K562 (cell line): ENCODE data around the gene CGNL1. TPM values are rescaled to one million over a fixed set of nuclear protein-coding genes. Genes with fewer than 3 reads are reported as not detected.

ENCODE experiments used
- ATAC-seq: fragments of 200-7000 bp; cut with Tn5 transposase; 3 replicates; pipeline ENCODE4 v1.9.1; 2020; ENCODE audit warnings: moderate library complexity
- BruUV-seq: library from RNA; stranded (reverse); fragments of 400-500 nt; replicated peaks from 2 replicates; lab custom pipeline; 2021; lab: Mats Ljungman, UMichigan
- CTCF ChIA-PET: fragments of 300-600 bp; formaldehyde crosslinking; extraction: SDS; loops from one replicate; lab custom pipeline; 2021; ENCODE audit warnings: low intra/inter-chr PET ratio; lab: Yijun Ruan, JAX
- POLR2A ChIA-PET: fragments of 300-600, 350-650 bp; sonication (Branson Sonifier 250); formaldehyde crosslinking; extraction: SDS; loops from one replicate; lab custom pipeline; 2021; ENCODE audit warnings: antibody characterized with exemption, inconsistent platforms; lab: Yijun Ruan, JAX
- DNase-seq, 4 experiments: peaks; one replicate each; pipeline versions ENCODE4 v3.0.0 to v3.0.0-alpha.2; 2011 to 2018; ENCODE audit warnings: low spot score in 3 of 4, mixed read lengths in 3 of 4; ENCODE audit errors: extremely low read depth in 1 of 4
- FAIRE-seq: peaks from 2 replicates; lab custom pipeline; 2011; peaks lifted over from hg19 to GRCh38; lab: Jason Lieb, UNC
- H2AFZ ChIP-seq: 2 replicates; pipeline ENCODE4 v1.6.0; 2011; ENCODE audit warnings: low read depth, low read length, control low read depth, inconsistent platforms
- H3K27ac ChIP-seq: fragments of 200-600 bp; 3 replicates; pipeline ENCODE4 v1.8.0; 2011; ENCODE audit warnings: low read depth, mild to moderate bottlenecking, control low read depth, inconsistent platforms, low read length, moderate library complexity, mixed read lengths; ENCODE audit errors: extremely low read depth
- H3K27me3 ChIP-seq, 2 experiments: fragments of 300-600 bp in 1 of 2; 2 replicates in 1 of 2; 3 replicates in 1 of 2; pipeline versions ENCODE4 v1.6.0 to v1.8.0; 2011; ENCODE audit warnings: inconsistent platforms in 2 of 2, low read length in 2 of 2, mild to moderate bottlenecking in 1 of 2, mixed read lengths in 1 of 2, moderate library complexity in 1 of 2; ENCODE audit not compliant: control insufficient read depth in 2 of 2, insufficient read depth in 2 of 2
- H3K36me3 ChIP-seq: fragments of 300-600 bp; 3 replicates; pipeline ENCODE4 v1.8.0; 2011; ENCODE audit warnings: mild to moderate bottlenecking, low read length, inconsistent platforms; ENCODE audit not compliant: control insufficient read depth, insufficient read depth
- H3K4me1 ChIP-seq, 2 experiments: fragments of 200-600 bp in 1 of 2; replicated peaks in 1 of 2; 2 replicates in 1 of 2; 3 replicates in 1 of 2; pipeline versions ENCODE4 v1.5.1 to v1.8.0; 2011; ENCODE audit warnings: inconsistent platforms in 2 of 2, low read length in 2 of 2, mild to moderate bottlenecking in 1 of 2, mixed read lengths in 1 of 2, moderate library complexity in 1 of 2; ENCODE audit not compliant: control insufficient read depth in 2 of 2, insufficient read depth in 2 of 2
- H3K4me2 ChIP-seq: 2 replicates; pipeline ENCODE4 v1.6.1; 2011; ENCODE audit warnings: low read length, control low read depth, inconsistent platforms, mixed read lengths; ENCODE audit not compliant: insufficient read depth
- H3K4me3 ChIP-seq: fragments of 200-600 bp; sonication (generic), shearing (Covaris generic); 2 replicates; pipeline ENCODE4 v1.5.1; 2016; ENCODE audit warnings: control low read depth, inconsistent platforms
- H3K79me2 ChIP-seq: fragments of 200-600 bp; 3 replicates; pipeline ENCODE4 v1.8.0; 2011; ENCODE audit warnings: low read length, inconsistent platforms; ENCODE audit not compliant: control insufficient read depth, insufficient read depth
- H3K9ac ChIP-seq, 2 experiments: 2 replicates each; pipeline versions ENCODE4 v1.6.0 to v1.6.1; 2011; ENCODE audit warnings: low read depth in 2 of 2, low read length in 2 of 2, control low read depth in 1 of 2, inconsistent platforms in 1 of 2, mild to moderate bottlenecking in 1 of 2, mixed read lengths in 1 of 2; ENCODE audit not compliant: insufficient read depth in 1 of 2
- H3K9me1 ChIP-seq: one replicate; pipeline ENCODE4 v1.6.0; 2011; ENCODE audit warnings: inconsistent platforms, mild to moderate bottlenecking, low read length, moderate library complexity; ENCODE audit not compliant: control insufficient read depth, insufficient read depth
- H3K9me3 ChIP-seq: replicated peaks from 2 replicates; pipeline ENCODE4 v1.5.1; 2011; ENCODE audit warnings: low read depth, low read length, inconsistent platforms; ENCODE audit not compliant: control insufficient read depth, insufficient read depth
- H4K20me1 ChIP-seq: replicated peaks from 2 replicates; pipeline ENCODE4 v1.6.1; 2011; ENCODE audit warnings: low read length, inconsistent platforms, mixed read lengths; ENCODE audit not compliant: control insufficient read depth, insufficient read depth
- CREM ChIP-seq: IDR thresholded peaks from 2 replicates; pipeline ENCODE4 v1.6.1; 2014; ENCODE audit warnings: antibody characterized with exemption, low read depth
- NR2C2 ChIP-seq, 2 experiments: fragments of 200-800 bp in 1 of 2; sonication (Bioruptor generic) in 1 of 2; sonication (generic) in 1 of 2; formaldehyde crosslinking in 1 of 2; IDR thresholded peaks; 2 replicates each; pipeline versions ENCODE4 v1.6.1 to v1.8.0; 2016 to 2022; ENCODE audit warnings: mild to moderate bottlenecking in 1 of 2, missing compliant biosample characterization in 1 of 2, missing genetic modification characterization in 1 of 2, missing genetic modification reagents in 1 of 2
- POLR2A ChIP-seq: fragments of 450-650 bp; conservative IDR thresholded peaks from 2 replicates; pipeline ENCODE4 v1.6.1; 2016
- PURB ChIP-seq: sonication (generic); formaldehyde crosslinking; IDR thresholded peaks from 2 replicates; pipeline ENCODE4 v1.9.0; 2021; ENCODE audit warnings: low read depth, mild to moderate bottlenecking, missing genetic modification reagents
- RBFOX2 ChIP-seq: fragments of 200-400 bp; formaldehyde crosslinking; IDR thresholded peaks from 2 replicates; pipeline ENCODE4 v1.6.1; 2017; ENCODE audit warnings: low read depth, mild to moderate bottlenecking, low read length, moderate library complexity
- RCOR1 ChIP-seq, 2 experiments: IDR thresholded peaks; 2 replicates each; pipeline ENCODE4 v1.6.1; 2012; ENCODE audit warnings: low read depth in 2 of 2, low read length in 2 of 2, borderline replicate concordance in 1 of 2, improper control_type of control experiment in 1 of 2
- TBP ChIP-seq: optimal IDR thresholded peaks from 2 replicates; pipeline ENCODE3; 2011; ENCODE audit warnings: low read depth, low read length, improper control_type of control experiment
- ZNF717 ChIP-seq: fragments of 250-450 bp; sonication (Bioruptor Pico); IDR thresholded peaks from 2 replicates; pipeline ENCODE4 v1.5.0; 2021
- WGBS: fragments of 100-300 bp; shearing (Covaris generic); methylation state at CpG from one replicate; pipeline ENCODE4 v1.1.6; 2016; ENCODE audit warnings: low coverage, mixed read lengths; ENCODE audit not compliant: insufficient coverage; ENCODE audit errors: missing lambda C conversion rate; 5-methylcytosine and 5-hydroxymethylcytosine counted together
- in situ Hi-C: fragments of 300-500 bp; cut with MboI; formaldehyde crosslinking; loops from 4 replicates; pipeline ENCODE4 v1.15.0; 2018; ENCODE audit warnings: inconsistent platforms, mixed read lengths
- intact Hi-C: fragments of 100-400 bp; cut with micrococcal nuclease; formaldehyde crosslinking; loops from 2 replicates; pipeline ENCODE4 v1.14.2; 2022
- polyA plus RNA-seq, 8 experiments: library from polyadenylated mRNA; depleted of rRNA in 4 of 8; stranded (reverse) in 5 of 8; unstranded in 3 of 8; fragments of >200 nt; fragmentation: Nextera tagmentation in 2 of 8; fragmentation: Illumina TruSeq in 1 of 8; extraction: Ambion mirVana in 2 of 8; extraction: Trizol in 1 of 8; gene quantifications; 2 replicates each; pipeline versions ENCODE4 v1.2.1 to v1.2.3, GENCODE V29; 2011 to 2014; ENCODE audit warnings: inconsistent platforms in 1 of 8, missing spikeins in 1 of 8
- total RNA-seq, 7 experiments: library from RNA; depleted of rRNA in 6 of 7; stranded (reverse); fragments of >200 nt in 6 of 7; fragmentation: Illumina TruSeq in 2 of 7; extraction: Trizol in 2 of 7; gene quantifications; 2 replicates each; pipeline versions ENCODE4 v1.2.1 to v1.2.3, GENCODE V29; 2011 to 2021; ENCODE audit warnings: low replicate concordance in 1 of 7
- TF ChIP-seq, protein P1 (sequence below), 3 experiments: IDR thresholded peaks in 2 of 3; conservative IDR thresholded peaks in 1 of 3; 2 replicates each; pipeline ENCODE4 v1.5.1; 2011 to 2012; ENCODE audit warnings: low read length in 3 of 3, mild to moderate bottlenecking in 3 of 3, control low read depth in 2 of 3, improper control_type of control experiment in 1 of 3, inconsistent platforms in 1 of 3, low read depth in 1 of 3, mixed read lengths in 1 of 3, moderate library complexity in 1 of 3; ENCODE audit not compliant: insufficient read depth in 2 of 3
- TF ChIP-seq, protein P2 (sequence below): sonication (generic); formaldehyde crosslinking; IDR thresholded peaks from 2 replicates; pipeline ENCODE4 v1.8.0; 2022; ENCODE audit warnings: mild to moderate bottlenecking, missing genetic modification reagents

Gene CGNL1
- total and polyA plus RNA-seq, 9 of the 15 experiments (the other 6 are each of a cell fraction or from before 2014, with no cell fraction given): 0.01 to 0.07 TPM; not detected in 7

DNA sequence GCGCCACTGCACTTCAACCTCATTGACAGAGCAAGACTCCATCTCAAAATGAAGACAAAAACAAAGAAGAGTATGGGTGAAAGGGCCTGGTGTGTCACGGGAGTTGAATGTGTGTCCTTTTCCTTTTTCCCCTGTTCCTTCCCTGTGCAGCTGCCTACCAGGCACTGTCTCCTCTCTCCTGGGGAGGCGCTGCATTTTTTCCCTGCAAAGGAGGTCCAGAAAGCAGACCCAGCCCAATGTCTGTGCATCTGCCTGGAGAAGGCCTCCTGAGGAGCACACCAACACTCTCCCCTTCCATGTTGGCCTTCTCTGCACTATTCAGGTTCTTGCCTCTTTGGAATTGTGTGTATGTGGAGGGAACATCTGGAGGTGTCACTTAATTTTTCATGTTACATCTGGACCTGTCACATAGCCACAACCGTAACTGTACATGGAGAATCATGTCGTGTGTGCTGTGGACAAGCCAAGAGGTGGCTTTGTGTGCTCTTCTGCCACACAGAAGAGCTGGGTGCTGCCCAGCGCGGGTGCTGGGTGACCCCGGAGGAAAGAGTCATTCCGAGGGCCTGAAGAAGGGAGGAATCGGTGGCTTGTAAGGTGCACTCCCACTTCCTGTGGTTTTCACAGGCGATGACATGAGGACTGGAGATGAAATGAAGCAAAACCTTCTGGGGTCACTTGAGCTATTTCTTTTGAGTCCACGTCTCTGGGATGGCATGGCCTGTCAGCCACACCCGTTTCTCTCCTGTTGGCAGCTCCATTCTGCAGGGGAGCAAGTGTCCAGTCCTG lies 46.5 kb upstream of the CGNL1 start (continued):
- TF ChIP-seq, protein P1, sequence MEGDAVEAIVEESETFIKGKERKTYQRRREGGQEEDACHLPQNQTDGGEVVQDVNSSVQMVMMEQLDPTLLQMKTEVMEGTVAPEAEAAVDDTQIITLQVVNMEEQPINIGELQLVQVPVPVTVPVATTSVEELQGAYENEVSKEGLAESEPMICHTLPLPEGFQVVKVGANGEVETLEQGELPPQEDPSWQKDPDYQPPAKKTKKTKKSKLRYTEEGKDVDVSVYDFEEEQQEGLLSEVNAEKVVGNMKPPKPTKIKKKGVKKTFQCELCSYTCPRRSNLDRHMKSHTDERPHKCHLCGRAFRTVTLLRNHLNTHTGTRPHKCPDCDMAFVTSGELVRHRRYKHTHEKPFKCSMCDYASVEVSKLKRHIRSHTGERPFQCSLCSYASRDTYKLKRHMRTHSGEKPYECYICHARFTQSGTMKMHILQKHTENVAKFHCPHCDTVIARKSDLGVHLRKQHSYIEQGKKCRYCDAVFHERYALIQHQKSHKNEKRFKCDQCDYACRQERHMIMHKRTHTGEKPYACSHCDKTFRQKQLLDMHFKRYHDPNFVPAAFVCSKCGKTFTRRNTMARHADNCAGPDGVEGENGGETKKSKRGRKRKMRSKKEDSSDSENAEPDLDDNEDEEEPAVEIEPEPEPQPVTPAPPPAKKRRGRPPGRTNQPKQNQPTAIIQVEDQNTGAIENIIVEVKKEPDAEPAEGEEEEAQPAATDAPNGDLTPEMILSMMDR (IDR thresholded peaks at IDR 0.05 in 2 of 3, conservative IDR thresholded peaks at IDR 0.05 in 1 of 3; ENCODE audit: insufficient read depth in 2 of 3, low read depth in 1 of 3, low read length in 3 of 3): peak; percentile 22 to 39 (median 23); a peak in 3 of 6 replicates
- TF ChIP-seq NR2C2 (CRISPR knock-in tag; IDR thresholded peaks at IDR 0.05) (no peak), NR2C2 (tag; IDR thresholded peaks at IDR 0.05) (peak; percentile 13; the same call in 1 of the 2 replicates), RCOR1 (IDR thresholded peaks at IDR 0.05; ENCODE audit: borderline replicate concordance in 1 of 2, low read depth in 2 of 2, low read length in 2 of 2) (peak in 1 of 2 experiments; percentile 15; a peak in 1 of 4 replicates), ZNF717 (CRISPR knock-in tag) (no peak)
- TF ChIP-seq, all 486 proteins: peak for 15

DNA sequence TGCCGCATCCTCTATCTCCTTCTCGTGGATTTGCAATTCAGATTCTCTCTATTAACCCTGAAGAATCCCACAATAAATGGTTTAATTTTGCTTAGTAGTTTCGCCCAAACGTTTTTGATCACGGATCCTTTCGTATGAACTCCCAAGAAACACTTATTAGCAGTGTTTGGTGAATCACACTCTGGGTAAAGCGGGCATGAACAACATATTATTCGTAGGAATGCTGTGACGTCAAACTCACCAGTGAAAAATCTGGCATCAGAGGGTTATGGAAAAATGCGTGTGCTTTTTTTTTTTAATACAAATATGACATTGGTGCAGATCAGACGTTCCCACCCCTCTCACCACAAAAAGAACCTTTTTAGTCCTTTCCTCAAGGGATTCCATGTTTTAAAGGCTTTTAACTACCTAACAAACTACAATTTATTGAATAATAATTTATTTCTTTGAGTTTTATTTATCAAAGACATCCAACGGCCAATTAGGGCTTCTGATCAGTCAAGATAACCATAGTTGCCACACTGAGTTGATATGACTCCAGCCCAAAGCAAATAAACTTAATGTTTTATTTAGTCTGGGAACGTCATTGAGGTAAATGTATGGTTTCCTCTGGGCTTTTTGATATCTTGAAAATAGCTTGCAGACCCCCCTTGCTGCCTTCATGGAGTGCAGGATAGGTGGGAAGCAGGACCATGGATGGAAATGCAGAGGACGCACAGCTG lies 45.5 kb upstream of the CGNL1 start:
- FAIRE-seq: no peak

More for the DNA sequence above, 45.5 kb upstream of the CGNL1 start:
- no peaks in the 10 kb centered on the region for H3K79me2 ChIP-seq
- no peaks in the 10 kb centered on the region for H3K9me1 ChIP-seq
- WGBS: 48% methylated on average over 13 of the region's 14 CpGs
- no TSS peak for BruUV-seq
- H3K4me2 ChIP-seq: no peak overlapping the region
- CTCF ChIA-PET: no interaction called here
- H3K27ac ChIP-seq: no peak overlapping the region
- peak; percentile 40; the same call in 1 of the 2 replicates for TF ChIP-seq POLR2A
- TF ChIP-seq, protein P2, sequence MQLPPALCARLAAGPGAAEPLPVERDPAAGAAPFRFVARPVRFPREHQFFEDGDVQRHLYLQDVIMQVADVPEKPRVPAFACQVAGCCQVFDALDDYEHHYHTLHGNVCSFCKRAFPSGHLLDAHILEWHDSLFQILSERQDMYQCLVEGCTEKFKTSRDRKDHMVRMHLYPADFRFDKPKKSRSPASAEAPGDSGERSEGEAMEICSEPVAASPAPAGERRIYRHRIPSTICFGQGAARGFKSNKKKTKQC (CRISPR knock-in tag): no peak
- TF ChIP-seq TBP: peak; percentile 74
- 0 out of 2 replicates have a peak, but pooled peaks have one; percentile 28 for TF ChIP-seq RBFOX2
- TF ChIP-seq CREM: 0 out of 2 replicates have a peak, but pooled peaks have one; percentile 6
- no peak for TF ChIP-seq PURB (CRISPR knock-in tag)
- no peaks in the 10 kb centered on the region for H3K36me3 ChIP-seq
- intact Hi-C loops (no loop called here), in situ Hi-C loops (no loop called here)
- peak overlapping the region; percentile 73 for H2AFZ ChIP-seq
- no peak for ATAC-seq
- peaks cover 47 to 60% of the 10 kb centered on the region in 2 experiments for H3K4me1 ChIP-seq
- H3K27me3 ChIP-seq: no peaks in the 10 kb centered on the region
- no peaks in the 10 kb centered on the region for H4K20me1 ChIP-seq
- no peak overlapping the region; a peak in 1 of 4 replicates for H3K9ac ChIP-seq
- H3K4me3 ChIP-seq: no peak overlapping the region
- H3K9me3 ChIP-seq: no peaks in the 10 kb centered on the region
- no peak for DNase-seq
- POLR2A ChIA-PET: interaction anchor here (0.6 to 0.8 kb wide), 2 partner anchors 21 to 169 kb away, joined by 3 to 4 read pairs; no protein-coding TSS in a partner anchor
